DMS114 treated with DMSO at 0.1 percent for 48 hours (cell line): ENCODE measurements around the gene TPPP.
"Not testable (repeated sequence)": the region's sequence is repeated elsewhere in the genome, so short reads cannot be mapped to it uniquely, and the experiment has no call there.

Source experiments
- DNase-seq: peaks from one replicate; lab custom pipeline; 2025; ENCODE audit not compliant: unreplicated experiment; lab: John Stamatoyannopoulos, UW

Gene TPPP

DNA sequence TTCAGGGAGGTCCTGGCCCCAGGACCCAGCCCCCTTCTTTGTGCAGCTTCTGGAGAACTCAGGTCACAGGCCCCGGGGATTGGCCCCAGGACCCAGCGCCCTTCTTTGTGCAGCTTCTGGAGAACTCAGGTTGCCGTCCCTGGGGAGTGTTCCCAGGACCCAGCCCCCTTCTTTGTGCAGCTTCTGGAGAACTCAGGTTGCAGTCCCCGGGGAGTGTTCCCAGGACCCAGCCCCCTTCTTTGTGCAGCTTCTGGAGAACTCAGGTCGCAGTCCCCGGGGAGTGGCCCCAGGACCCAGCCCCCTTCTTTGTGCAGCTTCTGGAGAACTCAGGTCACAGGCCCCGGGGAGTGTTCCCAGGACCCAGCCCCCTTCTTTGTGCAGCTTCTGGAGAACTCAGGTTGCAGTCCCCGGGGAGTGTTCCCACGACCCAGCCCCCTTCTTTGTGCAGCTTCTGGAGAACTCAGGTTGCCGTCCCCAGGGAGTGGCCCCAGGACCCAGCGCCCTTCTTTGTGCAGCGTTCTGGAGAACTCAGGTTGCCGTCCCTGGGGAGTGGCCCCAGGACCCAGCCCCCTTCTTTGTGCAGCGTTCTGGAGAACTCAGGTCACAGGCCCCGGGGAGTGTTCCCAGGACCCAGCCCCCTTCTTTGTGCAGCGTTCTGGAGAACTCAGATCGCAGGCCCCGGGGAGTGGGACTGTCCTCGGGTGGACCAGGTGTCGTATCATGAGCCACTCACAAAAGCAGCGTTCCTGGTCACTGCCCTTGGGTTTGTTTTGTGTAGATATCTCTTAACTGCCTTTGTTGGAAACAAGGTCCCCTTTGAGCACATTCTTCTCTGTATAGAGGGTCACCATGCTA is 64.6 kb downstream of the TPPP start:
- DNase-seq = not testable (repeated sequence)

DNA sequence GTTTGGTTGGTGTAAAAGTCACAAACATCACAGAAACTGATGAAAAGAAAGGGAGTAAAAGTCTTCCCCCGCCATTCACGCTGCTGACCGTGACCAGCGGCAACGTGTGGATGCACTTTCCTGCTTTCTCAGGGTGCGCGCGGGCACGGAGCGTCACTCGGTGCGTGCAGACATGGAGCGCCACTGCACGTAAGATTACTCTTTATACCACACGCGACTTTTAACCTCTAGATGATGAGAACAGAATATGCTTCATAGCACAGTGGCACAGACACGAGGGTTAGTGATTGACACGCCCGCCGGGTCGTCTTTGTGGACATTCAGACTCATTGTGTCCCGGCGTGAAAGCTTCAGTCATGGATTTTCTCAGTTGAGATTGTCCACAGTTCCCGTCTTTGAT is 65.3 kb downstream of the TPPP start:
- no peak for DNase-seq

DNA sequence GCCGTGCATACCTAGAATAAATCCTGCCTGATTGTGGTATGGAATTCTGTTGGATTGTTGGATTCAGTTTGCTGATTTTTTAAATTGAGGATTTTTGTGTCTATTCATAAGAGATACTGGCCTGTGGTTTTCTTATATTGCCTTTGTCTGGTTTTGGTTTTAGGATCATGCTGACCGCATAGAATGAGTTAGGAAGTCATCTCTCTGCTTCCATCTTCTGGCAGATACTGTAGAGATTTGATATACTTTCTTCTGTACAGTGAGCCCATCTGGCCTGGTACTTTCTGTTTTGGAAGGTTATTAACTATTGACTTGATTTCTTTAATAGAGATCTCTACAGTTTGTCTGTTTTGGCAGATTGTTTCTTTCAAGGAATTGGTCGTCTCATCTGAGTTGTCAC is 66.3 kb downstream of the TPPP start:
- no peak for DNase-seq

DNA sequence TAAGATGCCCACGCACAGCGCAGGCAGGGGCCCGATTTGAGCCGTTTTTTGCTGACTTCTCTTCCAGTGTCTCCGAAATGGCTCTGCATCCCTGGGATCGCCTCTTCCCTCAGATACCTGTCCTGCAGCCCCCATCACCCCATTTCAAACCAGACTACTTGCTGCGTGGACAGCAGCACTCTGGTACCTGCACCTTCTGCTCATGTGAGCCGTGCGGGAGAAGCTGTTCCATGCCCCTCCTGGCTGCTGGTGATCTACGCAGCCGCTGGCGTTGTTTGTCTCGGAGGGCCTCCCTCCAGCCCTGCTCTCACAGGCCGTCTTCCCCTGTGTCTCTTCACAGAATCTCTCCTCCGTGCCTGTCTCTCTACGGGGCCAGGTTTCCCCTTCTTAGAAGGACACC is 67.6 kb downstream of the TPPP start:
- DNase-seq = no peak

DNA sequence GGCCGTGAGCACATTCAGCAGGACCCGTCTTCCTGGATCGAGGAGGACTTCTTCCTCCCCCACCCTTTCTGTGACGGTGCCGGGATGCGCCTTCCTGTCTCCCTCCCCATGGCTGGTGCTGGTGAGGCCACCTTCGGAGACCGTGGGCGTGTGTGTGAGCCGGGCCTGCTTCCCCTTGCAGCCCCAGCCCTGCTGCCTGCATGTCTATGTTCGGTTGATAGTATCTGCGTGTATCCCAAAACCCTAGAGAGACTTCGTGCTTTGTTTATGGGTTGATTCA is 68.3 kb downstream of the TPPP start:
- no peak for DNase-seq

DNA sequence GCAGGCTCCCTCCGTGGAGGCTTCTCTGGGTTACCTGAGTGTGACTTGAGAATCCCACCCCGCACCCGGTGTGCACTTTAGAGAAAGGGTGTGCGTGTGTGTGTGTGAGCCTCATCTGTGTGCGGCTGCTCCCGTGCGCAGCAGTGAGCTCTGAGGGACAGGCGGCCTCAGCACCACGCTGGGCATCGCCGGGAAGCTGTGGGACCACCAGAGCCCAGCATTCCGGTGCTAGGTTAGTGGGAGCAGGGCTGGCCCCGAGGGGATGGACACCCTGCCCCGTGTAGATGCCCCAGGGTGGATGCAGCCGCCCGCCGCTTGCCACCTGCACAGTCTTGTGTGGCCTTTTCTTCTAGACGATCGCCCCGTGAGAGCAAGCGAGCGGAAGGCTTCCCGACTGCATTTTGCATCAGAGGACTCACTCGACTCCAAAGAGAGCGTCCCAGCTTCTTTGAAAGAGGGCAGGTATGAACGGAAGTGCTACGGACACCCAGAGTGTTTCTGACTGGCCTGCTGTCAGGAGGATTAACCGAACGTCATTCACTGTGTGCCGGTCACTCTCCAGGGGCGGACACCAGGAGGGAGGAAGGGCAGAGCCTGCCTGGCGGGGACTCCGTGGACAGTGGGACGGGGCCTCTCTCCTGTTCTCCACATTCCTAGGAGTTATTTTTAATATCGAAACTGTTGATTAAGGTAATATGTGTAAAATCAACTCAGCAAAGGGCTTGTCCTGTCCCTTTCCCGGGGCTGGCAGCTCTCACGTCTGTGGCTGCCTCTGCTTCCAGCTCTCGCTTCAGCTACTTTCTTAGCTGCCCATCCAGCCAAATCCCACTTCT is 68.8 kb downstream of the TPPP start:
- DNase-seq = no peak

DNA sequence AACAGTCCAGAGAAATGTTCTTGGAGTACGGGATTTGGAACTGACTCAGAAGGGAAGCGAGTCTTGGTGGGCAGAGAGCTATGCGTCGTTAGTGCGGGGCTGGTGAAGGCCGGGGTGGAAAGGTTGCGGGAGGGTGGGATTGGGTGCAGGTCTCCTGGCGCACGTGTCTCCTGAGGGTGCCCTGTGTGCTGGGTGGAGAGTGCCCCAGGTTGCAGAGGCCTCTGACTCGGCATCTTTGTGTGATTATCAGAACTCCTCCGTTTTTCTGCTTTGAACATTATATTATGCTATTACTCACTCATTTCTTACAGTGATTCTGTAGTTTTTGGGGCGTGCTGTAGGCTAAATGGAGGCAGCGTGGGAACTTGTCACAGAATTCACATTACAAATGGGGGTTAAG is 69.6 kb downstream of the TPPP start:
- no peak for DNase-seq

DNA sequence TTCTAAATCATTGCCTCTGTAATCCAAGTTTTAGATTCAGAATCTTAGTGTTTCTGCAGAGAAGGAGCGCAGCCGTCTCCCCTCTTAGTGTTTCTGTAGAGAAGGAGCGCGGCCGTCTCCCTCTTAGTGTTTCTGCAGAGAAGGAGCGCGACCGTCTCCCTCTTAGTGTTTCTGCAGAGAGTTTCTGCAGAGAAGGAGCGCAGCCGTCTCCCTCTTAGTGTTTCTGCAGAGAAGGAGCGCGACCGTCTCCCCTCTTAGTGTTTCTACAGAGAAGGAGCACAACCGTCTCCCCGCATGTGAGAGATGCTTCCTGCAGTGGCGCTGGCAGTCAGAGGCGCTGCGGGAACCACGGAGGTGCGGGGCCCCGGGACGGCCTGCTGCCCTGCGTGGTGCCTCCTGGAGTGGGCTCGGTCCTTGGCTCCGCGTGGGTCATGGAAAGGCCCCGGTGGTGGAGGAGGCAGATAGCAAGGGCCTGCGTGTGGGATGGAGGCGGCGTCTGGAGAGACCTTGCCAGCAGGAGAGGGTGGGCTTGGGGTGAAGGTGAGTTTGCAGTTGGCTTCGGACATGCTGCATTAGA is 70.1 kb downstream of the TPPP start:
- DNase-seq = no peak

DNA sequence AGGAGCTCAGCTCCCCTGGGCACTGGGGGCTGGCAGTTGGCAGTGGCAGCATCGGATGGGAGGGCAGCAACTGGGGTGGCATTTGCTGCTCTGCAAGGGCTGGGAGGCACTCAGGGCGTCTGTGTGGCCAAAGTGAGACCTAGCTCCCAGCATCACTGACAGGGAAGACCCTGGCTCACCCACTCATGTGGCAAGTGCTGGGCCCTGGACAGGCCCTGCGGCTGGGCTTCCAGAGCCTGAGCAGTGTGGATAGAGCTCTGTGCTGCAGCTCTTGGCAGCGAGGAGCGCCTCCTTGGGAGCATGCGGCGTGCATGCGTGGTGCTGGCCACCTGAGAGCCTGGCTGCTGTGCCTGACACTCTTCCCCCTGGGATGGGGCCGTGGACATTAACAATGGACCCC is 70.8 kb downstream of the TPPP start:
- DNase-seq = no peak

DNA sequence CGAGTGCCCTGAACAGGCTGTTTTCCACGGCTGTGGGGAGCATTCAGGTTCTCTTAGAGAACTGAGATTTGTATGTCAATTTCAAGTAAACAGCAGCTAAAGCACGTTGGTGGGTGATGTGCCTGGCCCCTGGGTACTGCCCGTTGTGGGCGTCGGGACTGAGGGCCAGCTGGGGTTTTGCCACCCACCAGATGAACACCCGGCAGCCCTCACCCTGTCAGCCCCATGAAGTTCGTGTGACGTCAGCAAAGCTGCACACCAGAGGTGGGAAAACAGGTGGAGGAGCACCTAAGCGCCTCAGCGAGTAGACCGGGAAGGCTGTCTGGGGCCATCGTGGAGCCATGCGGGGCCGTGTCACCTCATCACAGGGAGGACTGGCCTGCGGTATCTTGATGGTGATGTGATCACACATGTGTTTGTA is 71.8 kb downstream of the TPPP start:
- DNase-seq = no peak

DNA sequence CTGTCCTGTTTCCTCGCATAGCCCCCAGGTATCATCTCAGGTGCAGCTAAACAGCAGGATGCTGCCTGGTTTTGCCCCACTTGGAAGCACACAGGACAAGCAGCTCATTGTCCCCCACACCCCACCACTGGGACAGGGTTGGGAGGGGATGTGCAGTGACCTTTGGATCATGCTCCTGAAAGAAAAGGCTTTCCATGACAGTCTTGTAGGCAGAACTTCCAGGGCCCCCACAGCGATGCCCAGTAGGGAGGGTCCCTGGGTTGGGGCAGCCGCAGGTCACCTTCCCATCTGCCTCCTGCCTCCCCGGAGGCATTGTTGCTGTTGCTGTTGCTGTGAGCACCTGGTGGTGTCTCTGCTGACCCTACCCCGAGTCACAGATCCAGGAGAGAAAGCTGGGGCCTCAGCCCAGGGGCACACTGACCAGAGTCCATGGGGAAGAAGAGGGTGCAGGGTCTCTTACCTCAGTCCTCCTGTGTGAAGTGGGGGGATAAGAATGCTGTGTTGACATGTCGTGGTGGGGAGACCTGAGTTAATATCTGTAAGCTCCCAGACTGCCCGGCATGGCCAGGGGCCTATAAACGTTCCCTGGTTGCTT is 72.5 kb downstream of the TPPP start:
- no peak for DNase-seq

DNA sequence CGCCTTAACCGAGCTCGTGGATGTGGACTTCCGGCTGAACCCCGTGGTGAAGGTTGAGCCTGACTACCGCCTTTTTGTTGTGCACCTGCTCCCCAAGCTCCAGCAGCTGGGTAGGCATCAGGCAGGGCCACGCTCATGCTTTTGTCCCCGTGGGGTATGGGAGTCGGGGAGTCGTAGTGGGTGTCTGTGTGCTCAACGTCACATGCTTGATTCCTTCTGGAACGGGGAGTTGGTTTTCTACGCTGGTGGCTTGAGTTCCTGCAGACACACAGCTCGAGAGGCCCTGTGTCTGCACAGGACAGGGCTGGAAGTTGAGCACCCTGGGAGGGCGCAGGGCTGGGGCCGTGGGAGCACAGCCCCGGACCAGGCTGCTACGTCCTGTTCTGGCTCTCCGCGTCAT is 73.0 kb downstream of the TPPP start:
- DNase-seq = no peak

DNA sequence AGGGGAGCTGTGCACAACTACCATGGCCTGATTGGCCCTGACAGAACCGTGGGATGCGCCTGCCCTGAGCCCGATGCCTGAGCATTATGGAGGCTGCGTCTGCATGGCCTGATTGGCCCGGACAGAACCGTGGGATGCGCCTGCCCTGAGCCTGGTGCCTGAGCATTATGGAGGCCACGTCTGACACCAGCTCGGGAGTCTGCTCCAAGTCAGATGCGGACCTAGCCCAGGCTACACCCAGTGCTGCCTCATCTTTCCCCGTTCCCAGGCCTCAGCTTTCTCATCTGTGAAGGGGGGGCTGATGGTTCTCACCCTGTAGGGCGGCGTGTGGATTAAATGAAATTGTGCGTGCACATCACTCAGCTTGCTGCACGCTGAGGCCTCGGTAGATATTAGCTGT is 73.7 kb downstream of the TPPP start:
- no peak for DNase-seq

DNA sequence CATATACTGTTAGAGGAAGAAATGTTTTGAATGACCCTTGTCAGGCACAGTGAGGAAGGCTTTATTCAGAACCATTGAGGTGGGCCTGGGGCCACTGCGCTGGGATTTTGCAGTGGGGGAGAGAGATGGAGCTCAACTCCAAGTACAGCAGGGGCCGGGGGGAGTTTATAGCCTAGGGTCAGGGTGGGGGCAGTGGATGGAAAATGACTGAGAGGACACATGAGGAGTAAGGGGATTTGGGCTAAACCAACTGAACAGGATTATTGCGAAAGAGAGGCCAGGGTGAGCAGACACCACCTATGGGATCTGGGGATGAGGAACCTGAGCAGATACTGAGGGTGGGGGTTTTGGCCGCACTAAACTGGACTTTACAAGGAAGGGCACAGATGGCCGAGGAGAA is 74.7 kb downstream of the TPPP start:
- no peak for DNase-seq

DNA sequence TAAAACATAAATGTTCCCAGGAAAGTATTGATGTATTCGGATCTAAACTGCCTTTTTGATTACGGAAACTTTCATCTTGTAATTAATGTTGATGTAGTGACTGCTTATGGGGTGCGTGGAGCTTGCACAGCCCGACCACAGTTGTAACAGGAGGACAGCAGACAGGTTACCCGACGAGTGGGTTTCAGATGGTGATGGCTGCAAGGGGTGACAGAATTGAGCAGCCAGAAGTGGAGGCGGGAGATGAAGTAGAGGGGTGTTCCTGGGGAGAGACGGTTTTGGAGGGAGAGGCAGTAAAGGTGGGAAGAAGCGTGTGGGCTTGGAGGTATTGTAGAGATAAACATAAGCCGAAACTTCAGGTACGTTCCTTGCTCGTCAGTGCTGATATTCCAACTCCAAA is 75.3 kb downstream of the TPPP start:
- DNase-seq = no peak

DNA sequence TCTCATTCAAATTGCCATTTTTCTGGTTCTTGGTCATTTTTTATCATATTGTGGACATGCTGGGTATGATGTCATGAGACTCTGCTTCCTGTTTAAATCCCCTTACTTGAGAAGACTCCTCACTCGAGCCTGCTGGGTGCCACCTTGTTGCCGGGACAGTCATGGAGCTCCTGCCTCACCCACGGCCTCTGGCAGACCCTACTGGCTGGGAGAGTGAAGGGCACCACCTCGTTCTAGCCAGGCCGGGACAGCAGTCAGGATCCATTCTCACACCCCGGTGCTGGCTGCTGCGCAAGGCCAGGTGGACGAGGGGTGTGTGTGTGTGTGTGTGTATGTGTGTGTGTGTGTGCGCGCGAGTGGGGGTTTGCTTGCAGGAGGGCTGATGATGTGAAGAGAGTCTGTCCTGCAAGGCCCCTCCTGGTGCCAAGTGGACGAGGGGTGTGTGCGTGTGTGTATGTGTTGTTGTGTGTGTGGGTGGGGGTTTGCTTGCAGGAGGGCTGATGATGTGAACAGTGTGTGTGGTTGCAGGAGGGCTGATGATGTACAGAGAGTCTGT is 76.6 kb downstream of the TPPP start:
- DNase-seq = no peak

DNA sequence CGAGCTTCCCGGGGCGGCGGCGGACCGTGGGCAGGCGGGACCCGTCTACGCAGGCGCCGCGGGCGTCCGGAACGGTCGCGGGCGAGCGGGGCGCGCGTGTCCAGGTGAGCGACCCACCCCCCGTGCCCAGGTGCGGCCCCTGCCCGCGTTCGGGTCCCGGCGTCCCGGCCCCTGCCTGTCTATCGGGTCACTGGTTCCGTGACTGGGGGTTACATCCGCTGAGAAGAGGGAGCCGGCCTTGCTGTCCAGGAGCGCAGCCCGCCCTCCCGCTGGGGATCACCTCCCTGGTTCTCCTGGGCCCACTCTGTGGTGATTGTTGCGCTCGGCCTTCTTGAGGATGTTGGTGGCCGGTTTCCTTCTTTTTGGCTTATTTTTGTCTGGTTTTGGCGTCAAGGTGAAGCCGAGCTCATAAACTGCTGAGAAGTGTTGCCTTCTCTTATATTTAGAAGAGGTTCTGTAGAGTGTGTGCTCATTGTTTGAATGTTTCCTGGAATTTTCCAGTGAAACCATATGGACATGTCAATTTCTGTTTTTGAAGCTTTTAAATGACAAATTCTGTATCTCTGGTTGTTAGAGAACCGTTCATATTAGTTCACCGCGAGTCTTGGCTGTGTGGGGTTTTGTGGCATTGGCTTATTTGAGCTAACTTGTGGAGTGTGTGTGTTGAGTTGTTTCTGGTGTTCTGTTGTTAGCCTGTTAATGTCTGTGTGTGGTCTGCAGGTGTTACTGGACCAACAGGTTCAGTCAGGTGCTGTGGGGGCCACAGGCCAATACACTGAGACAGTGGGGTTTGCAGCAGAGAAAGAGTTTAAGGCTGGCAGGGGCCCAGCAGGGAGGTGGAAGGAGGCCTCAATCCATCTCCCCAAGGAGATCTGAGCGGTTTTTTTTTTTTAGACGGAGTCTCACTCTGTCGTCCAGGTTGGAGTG is 80.4 kb downstream of the TPPP start:
- no peak for DNase-seq

DNA sequence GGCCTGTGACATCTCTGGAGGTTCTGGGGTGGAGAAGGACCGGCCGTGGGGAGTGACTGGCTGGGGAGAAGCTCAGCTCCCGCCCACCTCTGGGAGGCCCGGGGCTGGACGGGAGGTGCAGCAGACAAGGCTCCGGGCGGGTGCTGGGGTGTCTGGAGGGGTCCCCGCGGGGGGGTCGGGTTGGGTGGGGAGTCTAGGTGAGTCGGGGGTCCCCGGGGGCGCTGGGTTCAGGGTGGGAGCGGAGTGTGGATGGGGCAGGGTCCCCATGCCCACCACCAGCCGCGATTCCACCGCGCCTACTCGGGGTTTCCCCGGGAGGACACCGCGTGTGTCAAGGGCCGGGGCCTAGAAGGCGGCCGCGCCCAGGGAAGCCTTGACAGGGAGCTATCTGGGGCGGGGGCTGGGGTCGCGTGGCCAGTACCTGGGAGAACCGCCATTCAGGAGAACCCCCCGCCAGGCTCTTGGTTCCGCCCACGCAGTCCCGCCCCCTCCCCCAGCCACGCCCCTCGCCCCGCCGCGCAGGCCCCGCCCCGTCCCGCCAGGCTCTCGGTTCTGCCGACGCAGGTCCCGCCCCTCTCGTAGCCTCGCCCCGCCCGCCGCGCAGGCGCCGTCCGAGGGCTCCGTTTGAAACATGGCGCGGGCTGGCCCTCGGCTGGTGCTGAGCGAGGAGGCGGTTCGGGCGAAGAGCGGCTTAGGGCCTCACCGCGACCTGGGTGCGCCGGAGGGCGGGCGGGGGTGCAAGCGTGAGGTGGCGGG is 81.2 kb downstream of the TPPP start, which contains the start of gene CEP72:
Gene CEP72, plus strand, starts transcription at position 610 of the 756 bp plus-strand sequence. Its CDS starts 22 bp downstream, at position 632.
- peak; percentile 69 for DNase-seq
